Stimulated activated CD8-positive, alpha-beta memory T cell treated with anti-CD3 and anti-CD28 coated beads, Interleukin-12 subunit alpha, Interleukin-12 subunit beta, amount 100 ng/mL, for 1 hour (primary cell): ENCODE data around the gene DSC2.
"Not testable (repeated sequence)": the region's sequence is repeated elsewhere in the genome, so short reads cannot be mapped to it uniquely, and the experiment has no call there.

Source experiments
- DNase-seq: peaks from one replicate; pipeline ENCODE4 v3.0.0-alpha.2; 2020; ENCODE audit warnings: low read depth

The DSC2 gene

DNA sequence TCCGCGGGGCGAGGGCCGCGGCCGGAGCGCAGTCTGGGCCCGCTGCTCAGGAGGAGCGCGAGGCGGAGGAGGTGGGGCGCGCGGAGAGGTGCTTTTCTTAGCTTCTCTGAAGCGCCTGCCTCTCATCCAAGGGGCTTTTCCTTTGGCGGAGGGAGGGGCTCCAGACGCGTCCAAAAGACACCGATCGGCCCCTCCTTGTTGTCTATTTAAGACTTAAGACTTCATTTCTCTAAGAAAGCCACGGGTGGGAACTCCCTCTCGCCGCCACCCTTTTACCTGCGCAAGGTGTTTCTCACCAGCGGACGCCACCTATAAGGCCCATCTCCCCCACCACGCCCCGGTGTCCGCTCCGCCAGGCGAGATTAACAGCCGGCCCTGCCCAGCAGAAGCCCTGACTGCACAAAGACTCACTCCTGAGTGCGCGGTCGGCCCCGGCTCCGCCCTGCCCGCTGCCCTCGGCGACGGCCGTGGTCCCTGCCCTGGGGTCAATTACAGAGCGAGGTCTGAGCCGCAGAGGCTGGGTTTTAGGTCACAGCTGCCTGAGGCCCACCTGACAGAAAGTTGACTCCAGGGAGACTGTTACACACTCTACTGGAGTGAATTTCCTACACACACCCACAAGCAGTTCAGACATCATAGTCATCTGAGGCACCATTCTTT is at the start of gene DSC2:
Gene DSC2 (minus strand): TSS at position 397 of the 660 bp plus-strand sequence. CDS start 450 bp downstream, outside the sequence.
- DNase-seq = no peak

DNA sequence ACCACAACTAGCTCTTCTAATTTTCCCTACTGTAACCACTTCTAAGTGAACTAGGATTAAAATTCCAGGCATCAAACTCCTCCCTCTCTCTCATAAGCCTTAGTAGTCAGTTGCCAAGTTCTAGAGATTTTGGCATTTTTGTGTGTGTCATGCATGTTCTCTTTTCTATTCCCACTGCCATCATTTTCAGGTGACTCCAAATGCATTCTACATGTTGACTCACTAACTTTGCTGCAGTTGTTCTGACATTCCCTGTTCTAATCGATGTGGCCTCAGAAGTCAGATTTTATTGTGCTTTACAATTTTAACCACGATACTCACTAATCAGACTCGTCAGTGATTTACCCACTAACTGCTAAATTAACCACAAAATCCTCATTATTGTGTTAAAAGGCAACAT is 47.1 kb upstream of the DSC2 start:
- no peak for DNase-seq

GRCh38 chr18:31148600-31148999 is 46.4 kb upstream of the DSC2 start:
- DNase-seq = no peak

DNA sequence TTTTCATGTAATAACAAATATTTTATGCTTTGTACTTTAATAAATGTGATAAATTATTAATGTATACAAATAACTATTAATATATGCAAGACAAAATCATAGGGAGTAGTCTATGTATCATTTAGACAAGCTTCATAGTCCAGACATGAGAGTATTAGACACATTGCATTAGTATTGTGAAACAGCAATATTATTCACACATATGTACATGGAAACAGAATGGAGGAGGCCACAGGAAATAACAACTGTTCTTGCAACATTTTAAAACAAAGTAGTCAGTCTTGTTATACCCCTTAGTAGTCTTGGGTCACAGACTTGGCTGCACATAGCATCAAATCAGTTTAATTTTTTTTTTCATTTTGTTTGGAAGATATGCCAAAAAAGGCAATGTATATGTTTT is 44.6 kb upstream of the DSC2 start:
- DNase-seq = no peak

- no peak for DNase-seq
Measured at GRCh38 chr18:31143025-31143424, 40.8 kb upstream of the DSC2 start.

GRCh38 chr18:31138709-31139108 is 36.5 kb upstream of the DSC2 start:
- no peak for DNase-seq

- DNase-seq = no peak
Measured at GRCh38 chr18:31134988-31135529, 32.8 kb upstream of the DSC2 start.

DNA sequence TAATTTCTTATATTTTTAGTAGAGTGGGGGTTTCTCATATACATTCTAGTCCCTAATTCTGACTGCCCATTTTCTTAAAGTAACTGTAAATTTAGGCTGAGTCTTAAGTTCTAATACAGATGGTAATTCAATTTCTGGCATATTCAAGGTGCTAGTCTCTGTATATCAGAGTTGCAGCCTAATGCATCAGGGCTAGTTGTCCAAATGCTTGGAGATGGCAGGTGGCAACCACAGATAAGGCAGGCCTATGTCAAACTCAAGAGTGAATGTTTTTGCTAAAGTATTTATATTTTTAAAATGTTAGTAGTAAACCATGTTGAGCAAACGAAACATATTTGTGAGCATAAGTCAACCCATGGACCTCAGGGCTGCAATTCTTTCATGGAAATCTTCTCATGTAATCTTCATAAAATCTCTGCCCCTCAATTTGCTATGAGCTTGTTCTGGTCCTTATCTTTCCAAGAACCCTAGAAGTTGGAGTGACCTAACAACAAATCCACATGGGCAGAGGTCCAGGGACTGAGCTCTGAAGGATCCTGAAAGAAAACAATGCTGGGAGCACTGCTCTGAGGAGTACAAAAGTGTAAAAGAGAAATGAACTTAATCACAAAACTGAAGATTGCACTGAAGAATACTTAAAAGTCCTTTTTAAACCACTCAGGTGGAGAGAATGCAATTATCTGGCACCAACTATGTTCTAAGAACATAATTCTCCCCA is 27.3 kb upstream of the DSC2 start:
- DNase-seq = no peak

GRCh38 chr18:31125878-31126277 is 23.7 kb upstream of the DSC2 start:
- DNase-seq = no peak

- DNase-seq = not testable (repeated sequence)
Measured at GRCh38 chr18:31123125-31123524, 20.9 kb upstream of the DSC2 start.

- no peak for DNase-seq
Measured at GRCh38 chr18:31120594-31120993, 18.4 kb upstream of the DSC2 start.

GRCh38 chr18:31116853-31117595 is 14.8 kb upstream of the DSC2 start:
- DNase-seq = no peak

DNA sequence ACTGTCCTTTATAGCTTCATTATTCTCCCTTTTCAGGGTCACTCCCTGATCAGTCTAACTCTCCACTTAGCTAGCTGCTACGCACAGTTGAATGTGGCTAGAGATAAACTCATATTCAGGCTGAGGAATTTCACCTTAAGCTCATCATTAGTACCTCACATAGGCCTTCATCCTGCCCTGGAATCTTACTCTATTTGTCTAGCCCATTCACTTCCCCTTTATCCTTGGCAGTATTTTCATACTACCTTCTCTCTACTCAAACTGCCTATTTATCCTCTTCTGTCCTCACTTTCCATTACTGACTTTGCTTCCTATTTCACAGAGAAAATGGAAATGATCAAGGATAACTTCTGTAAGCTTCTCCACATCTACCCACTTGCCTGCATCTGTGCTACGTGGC is 10.6 kb upstream of the DSC2 start:
- no peak for DNase-seq

DNA sequence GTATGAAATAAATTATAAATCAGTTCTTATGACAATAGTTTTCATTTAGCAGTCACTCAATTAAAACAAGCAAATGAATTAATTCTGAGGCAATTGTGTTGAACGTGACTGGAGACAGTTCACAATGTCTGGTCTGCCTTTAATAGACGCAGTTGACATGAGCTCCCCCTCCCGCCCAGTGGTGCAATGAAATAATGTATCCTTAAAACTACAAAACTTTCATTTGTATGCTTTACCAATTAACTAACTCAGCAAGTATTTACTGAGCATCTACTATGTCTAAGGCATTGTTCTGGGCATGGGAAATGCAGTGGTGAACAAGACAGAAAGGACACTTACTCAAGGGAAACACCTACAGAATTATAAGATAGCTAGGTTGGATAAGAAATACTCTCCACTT is 3.5 kb upstream of the DSC2 start:
- DNase-seq = no peak

DNA sequence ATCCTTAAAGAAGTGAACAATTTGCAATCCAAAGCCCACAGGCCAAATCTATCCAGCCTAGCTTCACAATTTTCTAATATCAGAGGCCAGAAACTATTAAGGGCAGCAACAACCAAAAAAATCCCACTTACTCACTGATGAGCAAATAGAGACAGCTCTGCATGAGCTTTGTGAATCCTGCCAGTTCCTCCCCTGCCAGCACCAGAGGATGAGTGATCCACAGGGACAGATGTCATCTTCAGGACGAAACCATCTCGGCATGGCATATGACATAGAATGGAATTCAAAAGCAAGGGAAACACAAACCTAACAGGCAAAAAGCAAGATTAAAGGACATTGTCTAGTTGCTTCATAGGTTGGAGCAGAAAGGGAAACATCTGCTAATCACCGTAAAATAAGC is 2.2 kb upstream of the DSC2 start:
- no peak for DNase-seq

GRCh38 chr18:31103423-31103822 is 1.2 kb upstream of the DSC2 start:
- DNase-seq = no peak

- DNase-seq = no peak
Measured at GRCh38 chr18:31102941-31103340, 720 bp upstream of the DSC2 start.

- DNase-seq = no peak
Measured at GRCh38 chr18:31101183-31102024, 817 bp downstream of the DSC2 start.

GRCh38 chr18:31100436-31101182 is 1.6 kb downstream of the DSC2 start:
- DNase-seq = no peak

GRCh38 chr18:31099450-31100230 is 2.6 kb downstream of the DSC2 start:
- no peak for DNase-seq
